AML-193 (cell line): ENCODE results near the gene ALKBH7.
"Not testable (repeated sequence)": the region's sequence is repeated elsewhere in the genome, so short reads cannot be mapped to it uniquely, and the experiment has no call there.

Experiments used
- DNase-seq, 2 experiments: peaks; one replicate each; lab custom pipeline; 2025; lab: John Stamatoyannopoulos, UW

The ALKBH7 gene

DNA sequence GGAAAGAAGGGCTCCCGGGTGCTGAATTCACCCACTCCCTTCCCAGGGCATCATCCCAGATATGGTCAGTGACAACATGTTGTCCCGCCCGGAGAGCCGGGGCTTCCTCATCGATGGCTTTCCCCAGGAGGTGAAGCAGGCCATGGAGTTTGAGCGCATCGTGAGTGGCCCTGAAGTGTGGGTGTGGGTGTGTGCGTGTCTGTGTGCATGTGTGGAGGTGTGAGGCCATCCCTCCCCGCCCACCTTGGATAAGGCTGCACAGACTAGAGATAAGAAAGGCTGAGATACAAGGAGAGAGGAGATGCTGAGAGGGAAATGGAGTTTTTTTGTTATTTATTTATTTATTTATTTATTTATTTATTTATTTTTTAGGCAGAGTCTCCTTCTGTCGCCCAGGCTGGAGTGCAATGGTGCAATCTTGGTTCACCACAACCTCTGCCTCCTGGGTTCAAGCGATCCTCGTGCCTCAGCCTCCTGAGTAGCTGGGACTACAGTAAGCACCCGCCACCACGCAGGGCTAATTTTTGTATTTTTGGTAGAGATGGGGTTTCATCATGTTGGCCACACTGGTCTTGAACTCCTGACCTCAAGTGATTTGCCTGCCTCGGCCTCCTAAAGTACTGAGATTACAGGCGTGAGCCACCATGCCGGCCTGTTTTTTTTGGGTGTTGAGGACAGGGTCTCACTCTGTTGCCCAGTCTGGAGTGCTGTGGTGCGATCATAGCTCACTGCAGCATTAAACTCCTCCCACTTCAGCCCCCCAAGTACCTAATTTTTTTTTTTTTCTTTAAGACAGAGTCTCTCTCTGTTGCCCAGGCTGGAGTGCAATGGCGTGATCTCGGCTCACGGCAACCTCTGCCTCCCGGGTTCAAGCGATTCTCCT is 27.7 kb downstream of the ALKBH7 start:
- DNase-seq, result not testable (repeated sequence)

DNA sequence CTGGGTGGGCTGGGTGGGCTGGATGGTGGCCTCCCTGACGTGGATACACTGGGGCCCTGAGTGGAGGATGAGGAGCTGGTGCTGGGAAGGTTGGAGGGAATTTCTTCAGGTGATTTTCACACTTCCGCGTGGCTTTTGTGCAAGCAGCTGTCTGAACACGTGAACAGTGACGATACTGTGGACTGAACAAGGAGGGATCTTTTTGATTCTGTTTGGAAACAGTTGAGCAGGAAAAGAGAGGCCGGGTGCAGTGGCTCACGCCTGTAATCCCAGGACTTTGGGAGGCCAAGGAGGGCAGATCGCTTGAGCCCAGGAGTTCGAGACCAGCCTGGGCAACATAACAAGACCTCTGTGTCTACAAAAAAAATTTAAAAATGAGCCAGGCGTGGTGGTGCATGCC is 29.5 kb downstream of the ALKBH7 start:
- no peak for DNase-seq

DNA sequence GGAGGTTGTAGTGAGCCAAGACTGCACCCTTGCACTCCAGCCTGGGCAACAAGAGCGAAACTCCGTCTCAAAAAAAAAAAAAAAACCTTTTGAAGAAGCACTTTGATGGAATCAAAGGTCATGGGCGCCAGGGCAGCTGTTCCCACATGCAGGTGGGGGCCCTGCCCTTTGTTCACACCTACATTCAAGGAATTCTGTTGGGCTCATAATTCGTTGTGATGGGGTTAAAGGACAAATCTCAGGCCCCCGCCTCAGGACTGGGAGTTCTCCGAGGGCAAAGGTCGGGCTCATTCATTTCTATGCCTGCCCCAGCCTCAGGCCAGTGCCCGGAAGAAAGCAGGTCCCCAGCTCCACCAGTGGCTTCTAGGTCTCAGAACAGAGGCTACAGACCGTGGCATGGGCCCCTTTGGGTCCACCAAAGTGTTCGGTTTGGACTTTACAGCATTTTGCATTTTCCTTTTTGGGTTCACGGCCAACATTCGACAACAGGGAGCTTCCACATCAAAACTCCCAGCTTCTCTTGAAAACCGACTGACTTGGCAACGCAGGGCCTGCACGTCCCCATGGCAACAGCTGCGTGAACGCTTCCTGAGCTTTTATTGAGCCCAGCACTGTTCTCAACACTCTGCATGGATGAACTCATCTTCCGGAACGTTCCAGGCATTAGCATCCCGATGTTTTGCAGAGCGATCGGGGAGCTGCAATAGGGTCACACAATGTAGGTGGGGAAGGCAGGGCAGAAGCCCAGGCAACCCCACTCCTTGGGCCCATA is 30.4 kb downstream of the ALKBH7 start:
- no peak for DNase-seq

DNA sequence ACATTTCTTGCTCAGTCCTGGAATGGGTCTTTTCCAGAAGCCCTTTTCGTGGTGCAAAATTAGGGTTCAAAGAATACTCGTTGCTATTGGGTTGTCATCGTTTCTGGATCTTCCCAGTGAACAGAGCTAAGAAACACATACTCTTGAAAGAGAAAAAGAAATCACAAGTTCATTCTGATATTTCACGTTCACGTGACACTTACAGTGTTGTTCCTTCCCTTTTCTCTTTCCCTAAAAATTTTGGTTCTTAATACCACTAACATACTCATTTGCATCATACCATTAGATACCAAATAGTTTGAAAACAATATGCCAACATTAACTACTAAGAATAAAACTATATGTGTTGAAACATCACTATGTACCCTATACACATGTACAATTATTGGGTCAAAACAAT is 33.8 kb downstream of the ALKBH7 start:
- DNase-seq, result no peak

DNA sequence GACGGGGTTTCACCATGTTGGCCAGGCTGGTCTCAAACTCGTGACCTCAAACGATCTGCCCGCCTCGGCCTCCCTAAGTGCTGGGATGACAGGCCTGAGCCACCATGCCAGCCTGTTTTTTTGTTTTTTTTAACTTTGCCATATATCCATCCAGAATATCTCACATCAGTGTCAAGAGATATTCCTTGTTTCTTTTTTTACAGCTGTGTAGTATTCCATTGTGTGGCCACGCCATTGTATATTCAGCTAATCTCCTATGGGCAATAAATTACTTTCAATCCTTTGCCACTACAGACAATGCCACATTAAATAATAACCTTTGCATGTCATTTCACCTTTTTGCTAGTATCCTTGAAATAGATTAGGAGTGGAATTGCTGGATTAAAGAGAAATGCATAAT is 36.8 kb downstream of the ALKBH7 start:
- DNase-seq, result no peak

GRCh38 chr19:6412061-6412446 is 39.5 kb downstream of the ALKBH7 start:
- DNase-seq, result no peak

DNA sequence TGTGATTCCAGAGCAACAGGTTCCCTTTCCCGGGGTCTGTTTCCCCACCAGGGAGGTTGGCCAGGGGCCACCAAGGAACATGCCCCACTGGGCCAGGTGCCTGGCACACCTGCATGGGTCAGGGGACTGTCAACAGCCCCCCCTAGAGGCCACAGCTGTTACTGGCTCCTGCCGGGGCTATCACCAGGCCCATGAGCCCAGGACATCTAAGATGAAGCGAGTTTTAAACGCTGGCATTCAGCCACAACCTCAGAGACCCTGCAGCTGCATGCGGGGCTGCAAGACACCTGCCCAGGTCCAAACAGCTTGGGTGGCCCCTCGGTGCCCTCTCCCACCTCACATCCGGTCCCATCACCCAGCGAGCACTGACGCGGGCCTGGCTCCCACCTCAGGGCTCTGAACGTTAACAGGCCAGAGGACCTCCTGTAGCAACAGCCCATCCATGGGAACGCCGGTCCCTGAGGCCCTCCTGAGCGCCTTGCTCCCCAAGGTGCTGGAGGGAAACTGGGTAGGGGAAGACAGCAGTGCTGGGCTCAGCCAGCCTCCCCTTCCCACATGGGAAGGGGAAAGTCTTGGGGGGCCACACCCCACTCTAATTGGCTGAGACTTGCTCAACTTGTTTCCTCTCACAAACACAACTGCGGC is 40.0 kb downstream of the ALKBH7 start:
- DNase-seq, result no peak

DNA sequence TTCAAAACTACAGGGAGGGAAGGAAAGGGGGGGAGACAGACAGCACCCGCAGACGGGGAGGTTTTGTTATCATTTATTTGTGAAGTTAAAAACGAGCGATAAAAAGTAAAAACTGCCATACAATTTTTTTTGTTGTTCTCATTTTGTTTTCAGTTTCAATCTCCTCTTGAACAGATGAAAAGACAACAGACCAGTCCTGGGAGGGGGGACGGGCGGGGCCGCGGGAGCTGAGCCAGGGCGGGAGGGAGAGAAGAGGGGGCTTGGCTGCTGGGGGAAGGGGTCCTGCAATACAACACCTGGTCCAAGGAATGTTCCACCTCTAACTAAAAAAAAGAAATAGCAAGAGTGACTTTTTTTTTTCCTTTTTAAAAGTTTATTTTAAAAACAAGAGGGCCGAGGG is 40.7 kb downstream of the ALKBH7 start:
- no peak for DNase-seq

GRCh38 chr19:6413721-6414643 is 41.4 kb downstream of the ALKBH7 start:
- no peak for DNase-seq

GRCh38 chr19:6414793-6415590 is 42.4 kb downstream of the ALKBH7 start:
- DNase-seq, result no peak

DNA sequence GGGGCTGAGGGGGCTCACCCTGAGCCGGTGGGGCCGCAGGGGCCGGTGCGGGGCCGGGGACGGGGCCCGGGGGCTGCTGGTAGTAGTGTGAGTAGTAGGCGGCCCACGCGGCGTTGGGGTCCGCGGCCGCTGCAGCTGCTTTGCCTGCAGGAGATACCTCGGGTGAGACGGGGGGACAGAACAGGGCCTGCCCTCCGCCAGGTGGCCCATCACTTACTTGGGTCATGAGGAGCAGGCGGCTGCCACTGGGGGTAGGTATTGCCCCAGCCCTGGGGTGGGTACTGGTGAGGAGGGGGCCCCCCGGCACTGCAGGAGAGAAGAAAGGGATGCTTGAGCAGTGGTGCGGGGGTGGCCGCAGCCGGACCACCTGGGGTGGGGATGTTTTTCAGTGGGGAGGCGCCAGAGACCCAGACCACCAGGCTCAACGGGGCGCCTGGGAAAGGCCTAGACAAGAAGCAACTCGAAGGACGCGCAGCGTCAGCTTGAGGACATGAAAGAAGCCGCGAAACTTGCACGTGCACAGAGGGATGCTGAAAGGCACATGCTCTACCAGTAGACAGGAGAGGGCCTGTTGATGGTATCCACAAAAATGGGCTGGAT is 43.1 kb downstream of the ALKBH7 start:
- DNase-seq, result no peak

- no peak for DNase-seq
Measured at GRCh38 chr19:6416658-6417405, 44.2 kb downstream of the ALKBH7 start.

GRCh38 chr19:6417713-6418561 is 45.3 kb downstream of the ALKBH7 start:
- no peak for DNase-seq

DNA sequence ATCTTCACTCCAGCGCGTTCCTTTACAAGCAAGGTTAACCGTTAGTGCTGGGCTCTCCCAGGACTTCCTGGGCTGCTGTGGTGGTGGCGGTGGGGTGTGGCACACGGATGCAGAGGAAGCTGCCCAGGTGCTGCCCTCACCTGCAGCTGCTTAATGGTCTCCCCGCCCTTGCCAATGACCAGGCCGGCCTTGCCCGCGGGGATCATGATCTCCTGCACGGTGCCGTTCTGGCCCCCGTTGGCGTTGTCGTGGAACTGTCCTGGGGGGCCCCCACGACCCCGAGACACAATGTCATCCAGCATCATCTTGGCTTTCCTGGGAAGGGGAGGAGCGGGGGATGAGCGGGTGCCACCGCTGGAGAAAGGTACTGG is 46.0 kb downstream of the ALKBH7 start:
- DNase-seq, result no peak

DNA sequence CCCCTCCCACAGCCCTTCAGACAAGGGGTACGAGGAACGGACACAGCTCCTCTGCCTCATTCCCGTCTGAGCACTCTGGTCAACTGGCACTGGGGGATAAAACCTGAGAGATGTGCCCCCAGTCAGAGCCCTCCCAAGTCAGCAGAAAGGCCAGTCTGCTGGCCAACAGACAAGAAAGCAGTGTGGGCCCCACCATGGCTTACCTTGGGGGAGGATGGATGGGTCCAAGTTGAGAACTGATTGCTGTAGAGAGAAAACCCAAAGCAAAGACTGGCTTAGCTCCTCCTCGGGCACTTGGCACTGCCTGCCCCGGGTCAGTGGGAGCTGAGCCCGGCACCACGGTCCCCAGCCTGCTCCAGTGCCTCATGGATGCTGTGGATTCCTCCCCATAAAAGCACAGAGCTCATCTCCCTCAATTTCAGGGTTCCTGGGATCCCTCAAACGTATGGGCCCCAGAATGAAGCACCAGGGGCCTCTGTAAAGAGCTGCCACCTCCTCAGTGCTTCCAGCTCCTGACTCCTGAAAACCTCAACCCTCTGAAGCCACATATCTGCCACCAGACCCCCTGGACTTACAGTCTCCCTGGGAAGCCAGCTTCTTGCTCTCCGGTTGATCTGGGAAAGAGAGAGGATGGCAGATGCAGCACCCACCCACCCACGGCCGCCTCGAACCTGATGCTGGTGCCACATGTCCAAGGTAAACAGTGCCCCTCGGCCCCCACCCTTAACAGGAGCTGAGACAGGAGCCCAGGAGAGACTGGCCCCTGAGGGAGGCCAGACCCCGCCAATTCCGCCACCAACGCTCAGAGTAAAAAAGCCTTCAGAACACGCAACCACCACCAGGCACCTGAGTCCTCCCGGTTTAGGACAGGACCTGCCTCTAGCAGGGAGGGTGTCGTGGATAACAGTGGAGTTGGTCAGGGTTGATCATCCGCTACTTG is 48.8 kb downstream of the ALKBH7 start:
- DNase-seq, result no peak

DNA sequence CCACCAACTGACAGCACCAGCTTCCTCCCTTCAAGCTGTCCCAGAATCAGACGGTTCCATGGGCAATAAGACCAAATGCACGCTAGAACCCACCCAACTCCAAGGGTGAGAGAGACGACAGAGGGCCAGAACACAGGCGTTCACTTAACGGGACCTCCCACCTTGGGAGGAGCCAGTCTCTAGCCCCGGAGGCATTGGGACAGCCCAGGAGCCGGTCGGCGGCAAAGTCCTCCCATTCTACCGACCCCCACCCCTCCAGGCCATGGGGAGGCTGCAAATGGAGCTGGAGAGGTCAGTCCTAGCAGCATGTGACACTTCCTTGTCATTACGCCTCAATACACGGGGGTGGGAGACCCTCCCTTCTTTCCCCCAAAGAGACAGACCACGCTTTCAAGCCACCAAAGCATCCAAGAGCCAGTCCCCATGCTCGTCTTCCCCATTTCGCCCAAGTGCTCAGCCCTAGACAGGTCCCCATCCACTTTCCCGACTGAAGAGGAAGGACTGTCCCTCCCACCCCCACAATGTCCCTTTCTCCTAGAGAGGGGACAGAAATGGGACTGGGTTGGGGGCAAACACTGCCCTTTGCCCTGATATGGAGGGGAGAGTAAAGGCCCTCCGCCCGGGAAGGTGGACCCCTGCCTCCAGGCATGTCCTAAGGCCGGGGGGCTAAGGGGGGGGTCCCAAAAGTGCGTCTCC is 51.1 kb downstream of the ALKBH7 start:
- peak; percentile 11 to 18 for DNase-seq
